UCSD-AML1 (cell line): ENCODE measurements around the gene OR10A5.
"Not testable (repeated sequence)": the region's sequence is repeated elsewhere in the genome, so short reads cannot be mapped to it uniquely, and the experiment has no call there.

Source experiments
- DNase-seq: peaks from one replicate; lab custom pipeline; 2025; ENCODE audit not compliant: unreplicated experiment; lab: John Stamatoyannopoulos, UW

The OR10A5 gene

DNA sequence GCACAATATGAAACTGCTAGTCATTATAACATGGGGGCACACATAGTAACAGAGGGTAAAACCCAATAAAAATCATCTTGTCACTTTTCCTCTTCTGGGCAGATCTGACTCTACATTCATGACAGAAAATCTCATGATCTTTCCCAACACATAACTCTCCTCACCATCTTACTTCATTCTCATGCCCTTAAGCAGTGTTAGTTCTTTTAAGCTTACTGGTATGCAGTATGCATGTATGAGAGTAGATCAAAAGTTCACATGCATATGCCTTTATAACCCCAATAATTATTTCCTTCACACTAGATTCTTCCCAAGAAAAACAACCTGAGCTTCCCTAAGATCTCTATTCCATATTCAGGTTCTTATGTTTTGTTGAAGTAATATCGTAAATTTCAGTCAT, 25.8 kb downstream of the OR10A5 start:
- DNase-seq: no peak

- no peak for DNase-seq
Observed at GRCh38 chr11:6875761-6876160, 30.3 kb downstream of the OR10A5 start.

GRCh38 chr11:6876325-6876724, 30.8 kb downstream of the OR10A5 start, which contains the start of gene OR10A4:
Gene OR10A4 (plus strand): TSS chr11:6876625. CDS start chr11:6876648, 23 bp downstream.
- no peak for DNase-seq

- no peak for DNase-seq
Observed at GRCh38 chr11:6876914-6877313, 31.4 kb downstream of the OR10A5 start.

GRCh38 chr11:6882751-6883150, 37.3 kb downstream of the OR10A5 start:
- no peak for DNase-seq

- not testable (repeated sequence) for DNase-seq
Observed at GRCh38 chr11:6887711-6888110, 42.2 kb downstream of the OR10A5 start.

- DNase-seq: no peak
Observed at GRCh38 chr11:6888830-6889229, 43.3 kb downstream of the OR10A5 start.

GRCh38 chr11:6889835-6890234, 44.4 kb downstream of the OR10A5 start:
- no peak for DNase-seq

DNA sequence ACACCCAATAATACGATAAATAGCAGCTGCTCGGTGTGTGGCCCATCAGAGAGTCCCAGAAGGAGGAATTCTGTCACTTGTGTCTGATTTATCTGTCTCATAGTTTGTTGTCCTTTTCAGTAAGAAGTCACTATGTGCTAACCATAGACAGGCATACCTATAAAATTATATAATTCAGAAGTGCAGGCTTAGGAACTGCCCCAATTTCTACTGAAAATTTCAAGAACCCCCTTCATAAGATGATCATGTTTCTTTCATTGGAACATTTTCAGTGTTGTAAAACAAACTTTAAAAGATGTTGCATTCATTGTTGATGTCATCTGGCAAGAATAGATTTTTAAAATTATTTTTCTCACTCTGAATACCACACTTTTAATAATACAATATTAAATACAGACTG, 46.9 kb downstream of the OR10A5 start, which contains the start of gene OR2D2:
Gene OR2D2, minus strand, starts transcription at position 101 of the 400 bp plus-strand sequence. Its CDS starts 0 bp downstream, at position 101.
- no peak for DNase-seq

DNA sequence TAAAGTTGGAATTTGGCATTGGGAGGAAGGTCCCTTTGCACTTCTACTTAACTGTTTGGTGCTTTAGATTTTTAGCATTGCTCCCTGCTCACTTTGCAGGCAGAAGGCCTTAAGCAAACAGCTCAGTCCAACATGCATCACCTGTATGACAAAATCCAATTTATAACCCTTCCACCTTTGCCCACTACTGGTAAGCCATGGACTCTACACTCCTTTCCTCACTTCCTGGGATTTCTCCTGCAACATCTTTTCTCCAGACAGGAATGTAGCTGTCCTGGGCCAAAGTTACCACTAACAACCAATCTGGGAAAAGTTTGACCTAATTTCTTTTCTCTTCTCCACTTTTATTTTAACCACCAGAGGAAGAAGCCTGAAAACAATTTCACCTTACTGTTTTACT, 48.6 kb downstream of the OR10A5 start:
- DNase-seq: no peak

GRCh38 chr11:6895010-6895409, 49.5 kb downstream of the OR10A5 start:
- no peak for DNase-seq
